NCI-H1048 (cell line): ENCODE data around the gene TTC33.
"Not testable (repeated sequence)": the region's sequence is repeated elsewhere in the genome, so short reads cannot be mapped to it uniquely, and the experiment has no call there.

ENCODE experiments used
- DNase-seq: peaks from one replicate; lab custom pipeline; 2025; lab: John Stamatoyannopoulos, UW

Gene TTC33

DNA sequence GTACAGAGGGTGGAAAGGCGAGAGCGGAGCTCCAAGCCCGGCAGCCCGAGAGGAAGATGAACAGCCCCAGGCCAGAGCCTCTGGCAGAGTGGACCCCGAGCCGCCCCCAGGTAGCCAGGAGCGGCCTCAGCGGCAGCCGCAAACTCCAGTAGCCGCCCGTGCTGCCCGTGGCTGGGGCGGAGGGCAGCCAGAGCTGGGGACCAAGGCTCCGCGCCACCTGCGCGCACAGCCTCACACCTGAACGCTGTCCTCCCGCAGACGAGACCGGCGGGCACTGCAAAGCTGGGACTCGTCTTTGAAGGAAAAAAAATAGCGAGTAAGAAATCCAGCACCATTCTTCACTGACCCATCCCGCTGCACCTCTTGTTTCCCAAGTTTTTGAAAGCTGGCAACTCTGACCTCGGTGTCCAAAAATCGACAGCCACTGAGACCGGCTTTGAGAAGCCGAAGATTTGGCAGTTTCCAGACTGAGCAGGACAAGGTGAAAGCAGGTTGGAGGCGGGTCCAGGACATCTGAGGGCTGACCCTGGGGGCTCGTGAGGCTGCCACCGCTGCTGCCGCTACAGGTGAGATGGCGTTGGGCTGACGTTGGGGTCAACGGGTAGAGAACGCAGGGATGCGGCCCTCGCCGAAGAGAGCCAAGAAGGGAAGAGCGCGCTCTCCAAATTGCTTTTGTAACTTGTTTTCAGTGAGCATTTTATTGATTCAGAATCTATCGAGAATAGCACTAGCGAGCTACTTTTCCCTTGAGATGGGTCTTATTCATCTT is 75.7 kb downstream of the TTC33 start, which contains the start of gene PTGER4:
TSS of gene PTGER4 (plus strand) at position 3 of the 769 bp plus-strand sequence. CDS start 1,079 bp downstream, outside the sequence.
- no peak for DNase-seq

DNA sequence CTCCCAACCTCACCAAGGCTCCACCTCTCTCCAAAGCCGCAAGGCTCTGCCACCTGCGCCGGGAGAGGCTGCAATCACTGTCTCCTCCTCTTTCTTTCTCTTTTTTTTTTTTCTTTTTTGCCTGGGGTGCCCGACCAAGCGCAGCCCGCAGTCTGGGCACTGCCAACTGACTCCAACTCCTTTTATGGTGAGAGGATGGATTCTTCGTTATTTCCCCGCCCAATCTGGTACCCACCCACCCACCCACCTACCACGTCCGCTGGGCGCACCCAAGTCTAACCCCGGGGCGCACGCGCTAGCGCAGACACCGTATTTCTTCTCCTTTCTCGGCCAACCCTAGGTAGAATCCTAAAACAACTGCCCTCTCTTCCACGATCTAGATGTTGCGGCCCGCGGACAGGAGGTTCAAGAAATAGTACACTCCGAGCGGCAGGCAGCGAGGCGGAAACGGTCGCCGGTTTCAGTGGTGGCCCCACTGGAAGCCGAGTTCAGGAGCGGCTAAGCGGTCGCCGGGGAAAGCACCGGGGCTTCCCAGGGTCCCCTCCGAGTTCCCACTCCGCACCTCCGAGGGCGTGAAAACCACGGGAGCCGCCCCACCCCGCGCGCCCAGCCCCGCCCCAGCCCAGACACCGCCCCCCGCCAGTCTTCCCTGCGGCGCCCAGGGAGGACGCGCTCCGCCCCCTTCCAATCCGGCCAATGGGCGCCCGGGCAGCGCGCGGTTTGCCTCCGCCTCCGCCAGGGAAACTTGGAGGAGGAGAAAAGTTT is 76.4 kb downstream of the TTC33 start:
- peak; percentile 69 for DNase-seq

DNA sequence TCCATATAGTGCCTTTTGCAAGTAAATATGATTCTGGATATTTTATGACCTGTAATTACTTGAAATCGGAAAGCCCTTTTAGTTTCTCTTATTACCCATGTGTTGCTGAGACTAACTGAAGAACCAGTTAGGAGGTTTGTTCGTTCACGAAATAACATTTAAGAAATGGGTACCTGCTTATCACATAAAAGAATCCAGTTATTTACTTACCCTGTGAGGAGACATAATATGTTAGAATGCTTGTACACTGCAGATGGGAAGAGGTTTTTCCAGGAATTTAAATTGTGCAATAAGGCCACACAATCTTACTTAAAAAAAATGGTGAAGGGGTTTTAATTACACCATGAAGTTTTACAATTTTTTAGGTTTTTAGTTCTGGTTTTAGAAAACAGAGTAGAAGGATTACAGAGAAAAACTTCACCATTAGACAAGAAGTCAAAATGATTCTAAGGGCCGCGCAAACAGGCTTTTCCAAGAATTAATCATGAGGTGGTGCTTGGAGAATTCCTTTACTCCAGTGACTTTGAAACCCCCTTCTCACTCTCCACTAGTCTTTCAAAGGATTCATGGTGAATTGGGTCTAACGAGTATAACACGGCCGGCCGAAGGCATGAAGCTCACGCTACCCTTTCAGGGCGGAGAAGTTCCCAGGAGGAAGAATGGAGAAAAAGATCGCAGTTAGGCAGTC is 77.2 kb downstream of the TTC33 start:
- no peak for DNase-seq

DNA sequence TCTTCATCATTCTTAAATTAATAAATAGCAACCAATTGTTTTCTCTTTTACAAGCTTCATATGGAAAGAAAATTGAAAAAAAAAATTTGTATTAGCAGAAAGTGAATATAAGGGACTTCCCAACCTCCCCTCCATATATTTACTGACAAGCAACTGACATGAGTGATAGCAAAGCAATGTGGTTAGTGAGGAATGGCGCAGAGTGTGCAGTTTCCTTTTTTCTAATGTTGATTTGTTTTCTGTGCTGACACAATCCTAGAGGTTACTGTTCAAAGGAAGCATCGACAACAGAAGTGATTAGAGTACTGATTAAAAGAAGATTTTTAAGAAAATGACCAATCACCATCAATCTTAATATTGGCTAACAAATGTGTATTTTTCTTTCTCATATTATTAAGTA is 77.7 kb downstream of the TTC33 start:
- DNase-seq = no peak

DNA sequence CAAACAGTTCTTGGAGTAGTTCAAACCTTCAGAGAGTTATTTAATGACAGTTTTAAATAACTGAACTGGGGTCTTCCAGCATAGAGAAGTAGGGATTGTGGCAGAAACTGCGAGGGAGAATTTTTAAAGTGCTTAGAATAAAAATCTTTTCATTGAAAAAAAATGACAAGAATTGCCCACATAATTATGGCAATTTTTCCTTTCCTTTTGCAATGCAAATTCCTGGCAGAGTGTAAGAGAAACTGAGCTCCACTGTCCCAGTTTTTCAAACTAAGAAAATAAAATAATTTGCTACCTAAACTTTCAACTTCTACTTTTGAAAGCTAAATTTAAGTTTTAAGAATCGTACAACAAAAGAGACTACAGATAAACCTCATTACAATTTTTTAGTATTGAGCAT is 78.3 kb downstream of the TTC33 start:
- no peak for DNase-seq

DNA sequence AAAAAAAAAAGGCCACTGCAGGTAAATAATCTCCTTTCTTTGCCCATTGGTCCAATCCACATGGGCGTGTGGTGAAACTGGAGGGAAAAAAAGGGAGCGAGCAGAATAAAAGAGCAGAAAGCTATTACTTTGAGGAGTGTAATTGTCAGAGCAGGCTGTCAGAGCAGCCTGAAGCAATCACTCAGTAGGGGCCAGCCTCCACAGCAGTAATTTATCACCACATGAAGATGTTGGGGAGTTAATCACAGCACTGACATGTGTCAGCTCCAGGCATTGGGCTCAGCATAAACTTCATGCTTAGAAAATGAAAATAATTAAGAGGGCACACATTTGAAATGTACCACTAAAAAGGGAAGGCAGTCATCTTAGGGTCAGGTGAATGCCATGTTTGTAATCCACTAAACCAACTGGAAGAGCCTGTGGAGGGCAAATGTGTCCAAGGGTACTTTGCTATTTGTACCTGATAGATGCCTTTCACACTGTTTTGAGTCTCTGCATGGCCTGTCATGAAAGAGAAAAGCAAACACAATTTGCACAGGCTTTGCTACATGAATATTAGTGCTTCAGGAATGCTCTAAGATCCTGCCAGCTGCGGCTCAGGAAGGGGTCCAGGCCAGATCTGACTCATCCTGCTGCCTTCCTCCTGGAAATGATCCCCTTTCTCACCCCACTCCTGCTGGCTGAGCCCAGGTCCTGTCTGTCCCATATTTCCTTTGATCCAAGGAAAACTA is 79.0 kb downstream of the TTC33 start:
- DNase-seq = no peak

DNA sequence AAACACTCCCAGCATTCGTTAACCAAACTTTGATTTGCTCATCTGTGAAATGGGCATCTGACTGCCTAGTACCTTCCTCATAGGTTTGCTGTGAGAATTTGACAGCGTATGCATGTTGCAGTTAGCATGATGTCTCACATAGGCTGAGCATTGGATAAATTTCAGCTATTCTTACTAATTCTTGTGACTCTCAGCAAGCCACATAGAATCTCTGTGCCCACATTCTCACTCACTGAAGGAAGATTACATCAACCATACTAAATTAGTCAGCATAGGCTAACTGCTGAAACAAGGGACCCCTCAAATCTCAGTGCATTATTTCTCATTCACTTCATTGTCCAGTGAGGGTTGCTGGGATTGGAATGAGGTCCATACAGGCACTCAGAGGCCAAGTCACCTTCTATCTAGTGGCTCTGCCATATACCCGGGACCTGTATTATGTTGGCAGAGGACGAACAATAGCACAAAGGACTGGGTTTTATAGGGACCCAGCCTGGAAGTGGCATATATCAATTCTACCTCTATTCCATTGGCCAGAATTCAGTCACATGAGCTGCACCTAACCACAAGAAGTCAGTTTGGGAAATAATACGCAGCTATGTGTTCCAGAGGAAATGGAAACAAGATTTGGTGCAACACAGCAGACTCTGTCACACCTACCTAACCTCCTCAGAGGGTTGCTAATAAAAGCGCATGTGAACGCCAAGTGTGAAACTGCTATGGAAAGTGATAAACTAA is 80.2 kb downstream of the TTC33 start:
- no peak for DNase-seq

DNA sequence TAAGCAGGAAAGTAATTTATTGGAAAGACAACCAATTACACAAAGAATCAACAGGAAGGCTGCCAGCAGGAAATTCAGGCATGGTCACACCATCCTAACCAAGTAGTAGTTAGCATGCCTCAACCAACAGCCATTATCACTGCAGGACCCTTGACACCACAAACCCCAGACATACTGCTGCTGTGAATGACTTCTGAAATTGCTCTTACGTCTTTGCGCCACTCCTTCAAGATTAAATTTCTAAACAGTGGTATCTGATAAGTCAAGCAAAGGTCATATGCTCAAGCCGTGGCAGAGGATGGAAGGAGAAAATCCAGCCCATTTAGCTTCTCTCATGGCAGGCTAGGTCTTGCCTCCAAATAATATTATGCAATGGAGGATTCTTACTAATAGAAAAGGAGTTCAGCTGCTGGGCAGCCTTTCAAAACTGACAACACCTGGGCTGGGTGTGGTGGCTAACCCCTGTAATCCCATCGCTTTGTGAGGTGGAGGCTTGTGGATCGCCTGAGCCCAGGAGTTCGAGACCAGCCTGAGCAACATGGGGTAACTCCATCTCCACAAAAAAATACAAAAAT is 81.0 kb downstream of the TTC33 start:
- no peak for DNase-seq

DNA sequence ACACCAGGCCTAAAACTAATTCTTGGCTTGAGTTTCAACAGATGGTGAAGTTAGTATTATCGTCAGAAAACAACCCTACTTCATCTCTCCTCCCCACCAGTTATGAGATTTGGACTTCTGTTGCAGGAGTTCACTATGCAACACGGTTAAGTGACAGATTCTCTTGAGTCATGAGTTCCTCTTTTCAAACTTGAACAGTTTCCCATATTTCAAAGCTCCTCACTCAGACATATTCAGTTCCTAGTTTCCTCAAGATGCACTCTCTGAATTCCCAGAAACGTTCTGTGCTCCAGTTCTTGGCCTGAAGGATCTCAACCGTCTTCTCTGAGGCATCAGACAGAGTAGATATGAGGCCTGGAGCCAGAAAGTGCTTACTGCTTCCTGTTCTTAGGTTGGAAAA is 83.3 kb downstream of the TTC33 start:
- no peak for DNase-seq

DNA sequence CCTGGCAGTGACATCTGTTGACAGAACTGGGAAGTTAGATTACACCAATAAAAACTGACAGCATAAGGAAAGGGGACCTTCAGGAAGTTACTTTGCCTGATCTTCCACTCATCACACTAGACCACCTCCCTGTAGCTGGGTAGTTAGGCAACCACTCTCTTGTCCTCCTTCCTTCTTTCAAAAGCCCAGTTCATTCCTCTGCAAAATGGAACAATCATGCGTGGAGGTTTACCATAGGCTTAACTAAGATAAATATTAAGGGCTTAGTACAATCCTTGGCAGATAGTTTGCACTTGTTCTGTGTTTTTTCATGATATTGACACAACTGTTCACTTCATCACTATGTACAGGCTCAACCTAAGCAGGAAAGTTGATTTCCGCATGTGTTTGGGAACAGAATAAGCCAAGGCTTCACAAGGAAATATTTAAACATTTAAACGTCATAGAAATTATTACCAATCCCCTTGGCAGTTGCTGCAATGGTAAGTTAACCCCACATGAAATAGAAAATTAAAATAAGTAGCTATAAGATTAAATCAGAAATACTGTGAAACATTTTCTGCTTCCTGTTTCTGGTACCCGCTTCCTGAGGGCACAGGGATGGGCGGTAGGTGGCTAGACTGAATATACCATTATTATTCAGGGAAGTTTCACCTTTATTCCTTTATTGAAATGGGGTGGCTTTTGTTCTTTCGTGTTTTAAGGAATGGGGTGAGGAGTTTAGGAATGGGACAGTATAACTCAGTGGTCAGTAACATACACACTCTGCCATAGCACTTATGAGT is 86.0 kb downstream of the TTC33 start:
- no peak for DNase-seq

DNA sequence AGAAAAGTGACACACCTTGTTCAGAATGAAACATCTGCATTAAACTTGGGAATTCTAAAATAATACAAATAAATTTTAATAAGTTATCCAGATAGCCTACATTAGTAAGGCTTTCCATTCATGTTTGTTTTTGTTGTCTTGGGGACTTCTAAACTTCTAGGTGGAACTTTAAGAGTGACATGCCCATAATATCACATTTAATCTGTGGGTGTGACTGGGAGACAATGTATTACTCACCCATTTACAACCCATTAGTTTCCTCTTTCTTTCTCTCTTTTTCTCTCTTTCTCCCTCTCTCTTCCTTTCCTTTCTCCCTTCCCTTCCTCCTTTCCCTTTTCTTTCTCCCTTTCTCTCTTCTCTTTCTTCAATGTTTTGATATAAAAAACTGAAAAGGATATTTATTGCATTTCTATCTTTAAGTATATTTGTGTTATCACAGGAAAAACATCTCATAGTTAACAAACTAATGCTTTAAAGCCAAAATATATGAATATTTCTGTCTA is 88.5 kb downstream of the TTC33 start:
- DNase-seq = no peak

DNA sequence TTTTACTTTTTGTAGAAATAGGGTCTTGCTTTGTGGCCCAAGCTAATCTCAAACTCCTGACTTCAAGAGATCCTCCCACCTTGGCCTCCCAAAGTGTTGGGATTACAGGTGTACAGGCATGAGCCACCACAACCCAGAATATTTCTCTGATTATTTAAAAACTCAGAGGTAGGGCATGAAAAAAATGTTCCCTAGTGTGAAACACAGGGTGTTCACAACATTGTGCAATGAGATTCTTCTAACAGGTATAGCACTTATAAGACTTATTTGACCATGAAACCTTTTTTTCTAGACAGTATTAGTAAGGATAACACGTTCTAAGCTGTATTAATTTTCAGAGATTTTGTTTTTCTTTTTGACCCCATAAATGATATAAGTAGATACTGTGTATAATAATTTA is 89.1 kb downstream of the TTC33 start:
- no peak for DNase-seq

DNA sequence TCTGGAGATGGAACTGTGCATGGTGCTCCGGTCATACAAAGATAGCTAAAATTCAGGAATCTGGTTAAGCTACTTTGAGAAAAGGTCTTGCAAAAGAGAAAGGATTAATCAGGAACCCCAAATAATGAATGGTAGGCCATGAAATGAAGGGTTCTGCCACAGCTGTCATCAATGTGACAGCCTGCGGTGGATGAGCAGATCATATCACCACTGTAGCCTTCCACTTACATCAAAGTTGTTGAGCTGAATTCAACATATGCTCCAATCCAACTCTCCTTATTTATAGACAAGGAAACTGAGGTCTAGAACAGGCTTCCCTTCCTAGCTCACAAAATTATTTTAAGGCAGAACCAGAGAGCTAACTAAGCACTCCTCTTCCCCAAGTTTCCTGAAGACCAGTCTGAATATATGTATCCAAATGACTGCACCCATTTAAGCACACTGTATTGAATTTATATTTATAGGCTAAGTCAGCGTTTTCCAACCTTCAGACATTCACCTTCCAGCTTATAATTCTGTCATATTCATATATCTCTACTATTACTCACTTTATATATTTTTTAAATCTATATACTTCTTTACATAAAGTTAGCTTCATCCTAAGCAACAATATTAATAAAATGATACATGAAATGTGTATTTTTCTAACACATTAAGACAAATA is 90.0 kb downstream of the TTC33 start:
- no peak for DNase-seq

DNA sequence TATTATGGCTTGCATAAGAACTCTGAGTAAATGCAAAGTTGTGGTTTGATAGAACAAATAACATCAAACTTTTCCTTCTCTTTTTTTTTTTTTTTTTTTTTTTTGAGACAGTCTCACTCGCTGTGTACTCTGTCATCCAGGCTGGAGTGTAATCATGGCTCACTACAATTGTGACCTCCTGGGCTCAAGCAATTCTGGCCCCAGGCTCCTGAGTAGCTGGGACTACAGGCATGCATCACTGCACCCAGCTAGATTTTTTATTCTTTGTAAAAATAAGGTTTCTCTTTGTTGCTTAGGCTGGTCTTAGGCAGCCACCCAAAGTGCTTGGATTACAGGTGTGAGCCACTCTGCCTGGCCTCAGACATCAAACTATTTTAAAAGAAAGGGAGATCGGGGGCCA is 95.0 kb downstream of the TTC33 start:
- no peak for DNase-seq

DNA sequence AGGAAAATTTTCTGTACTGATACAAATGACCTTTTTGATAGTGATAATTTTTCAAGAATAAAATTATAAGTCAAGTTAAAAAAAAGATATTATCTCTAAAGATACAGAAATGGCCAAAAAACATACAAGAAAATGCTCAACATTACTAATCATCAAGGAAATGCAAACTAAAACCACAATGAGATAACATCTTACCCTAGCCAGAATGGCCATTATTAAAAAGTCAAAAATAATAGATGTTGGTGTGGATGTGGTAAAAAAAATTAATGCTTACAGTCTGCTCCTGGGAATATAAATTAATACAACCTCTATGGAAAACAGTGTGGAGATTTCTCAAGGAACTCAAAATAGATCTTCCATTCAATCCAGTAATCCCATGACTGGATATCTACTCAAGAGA is 99.0 kb downstream of the TTC33 start:
- no peak for DNase-seq

DNA sequence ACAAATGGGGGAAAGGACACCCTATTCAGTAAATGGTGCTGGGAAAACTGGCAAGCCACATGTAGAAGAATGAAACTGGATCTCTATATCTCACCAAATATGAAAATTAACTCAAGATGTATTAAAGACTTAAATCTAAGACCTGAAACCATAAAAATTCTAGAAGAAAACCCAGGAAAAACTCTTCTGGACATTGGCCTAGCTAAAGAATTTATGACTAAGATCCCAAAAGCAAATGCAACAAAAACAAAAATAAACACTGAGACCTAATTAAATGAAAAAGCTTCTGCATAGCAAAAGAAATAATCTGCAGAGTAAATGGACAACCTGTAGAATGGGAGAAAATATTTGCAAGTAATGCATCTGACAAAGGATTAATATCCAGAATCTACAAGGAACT is 99.7 kb downstream of the TTC33 start:
- DNase-seq = not testable (repeated sequence)

DNA sequence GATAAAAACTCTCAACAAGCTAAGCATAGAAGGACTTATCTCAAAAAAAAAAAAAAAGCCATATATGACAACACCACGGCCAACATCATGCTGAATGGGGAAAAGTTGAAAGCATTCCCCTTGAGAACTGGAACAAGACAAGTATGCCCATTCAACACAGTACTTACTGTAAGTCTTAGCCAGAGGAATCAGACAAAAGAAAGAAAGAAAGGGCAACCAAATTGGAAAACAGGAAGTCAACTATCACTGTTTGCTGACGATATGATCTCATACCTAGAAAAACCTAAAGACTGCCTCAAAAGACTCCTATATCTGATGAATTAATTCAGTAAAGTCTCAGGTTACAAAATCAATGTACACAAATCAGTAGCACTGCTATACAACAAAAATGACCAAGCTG is 100.6 kb downstream of the TTC33 start:
- DNase-seq = no peak

DNA sequence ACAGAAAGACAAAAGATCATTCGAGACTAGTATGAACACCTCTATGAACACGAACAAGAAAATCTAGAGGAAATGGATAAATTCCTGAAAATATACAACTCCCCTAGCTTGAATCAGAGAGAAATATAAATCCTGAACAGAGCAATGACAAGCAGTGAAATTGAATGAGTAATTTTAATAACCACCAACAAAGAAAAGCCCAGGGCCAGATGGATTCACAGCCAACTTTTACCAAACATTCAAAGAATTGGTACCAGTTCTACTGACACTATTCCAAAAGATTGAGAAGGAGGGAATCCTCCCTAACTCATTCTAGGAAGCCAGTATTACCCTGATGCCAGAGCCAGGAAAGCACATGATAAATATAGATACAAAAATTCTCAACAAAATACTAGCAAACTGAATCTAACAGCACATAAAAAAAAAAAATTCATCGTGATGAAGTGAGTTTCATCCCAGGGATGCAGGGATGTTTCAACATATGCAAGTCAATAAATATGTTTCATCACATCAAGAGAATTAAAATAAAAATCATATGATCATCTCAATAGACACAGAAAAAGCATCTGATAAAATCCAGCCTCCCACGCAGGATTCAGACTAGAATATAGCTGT is 101.3 kb downstream of the TTC33 start:
- DNase-seq = no peak
